Stomach (tissue), 19 donors: Measurements from ENCODE around the gene MS4A5. TPM values are rescaled to one million over a fixed set of nuclear protein-coding genes. Genes with fewer than 3 reads are reported as not detected.

Experiments used
- DNase-seq, 2 donors: peaks; one replicate each; pipeline versions ENCODE4 v3.0.0 to v3.0.0-alpha.2; 2013 to 2019
- H3K27ac ChIP-seq, 5 donors: fragments of 200-600 bp in 4 of 5; sonication (generic) in 4 of 5; one replicate each; pipeline ENCODE4 v1.5.1; 2013 to 2019; ENCODE audit warnings: mild to moderate bottlenecking in 1 of 5, moderate library complexity in 1 of 5
- H3K27me3 ChIP-seq, 3 donors: fragments of 200-600 bp; sonication (generic); one replicate each; pipeline ENCODE4 v1.5.1; 2017 to 2019; ENCODE audit warnings: mixed run types in 1 of 3
- H3K36me3 ChIP-seq, 4 donors: fragments of 200-600 bp; sonication (generic); 1 replicate in 3 of 4; 2 replicates in 1 of 4; pipeline ENCODE4 v1.5.1; 2016 to 2019
- H3K4me1 ChIP-seq, 4 donors: fragments of 200-600 bp; sonication (generic); one replicate each; pipeline ENCODE4 v1.5.1; 2016 to 2019
- H3K4me3 ChIP-seq, 4 donors: fragments of 200-600 bp; sonication (generic) in 3 of 4; one replicate each; pipeline ENCODE4 v1.5.1; 2016 to 2019; ENCODE audit warnings: mild to moderate bottlenecking in 1 of 4
- H3K9me3 ChIP-seq, 4 donors: fragments of 200-600 bp; sonication (generic); one replicate each; pipeline ENCODE4 v1.5.1; 2016 to 2019
- CTCF ChIP-seq, 7 experiments: fragments of 450-650 bp in 4 of 7; fragments of 200-600 bp in 3 of 7; sonication (generic) in 3 of 7; IDR thresholded peaks; one replicate each; pipeline ENCODE4 v1.5.1; 2016 to 2019; ENCODE audit warnings: antibody characterized with exemption in 7 of 7, control low read depth in 2 of 7, mild to moderate bottlenecking in 1 of 7
- EP300 ChIP-seq: sonication (generic); formaldehyde crosslinking; IDR thresholded peaks from one replicate; pipeline ENCODE4 v1.6.1; 2017; ENCODE audit warnings: antibody characterized with exemption
- POLR2A ChIP-seq, 4 donors: fragments of 450-650 bp; IDR thresholded peaks; one replicate each; pipeline ENCODE4 v1.6.1; 2016; ENCODE audit warnings: antibody characterized with exemption in 4 of 4, control low read depth in 2 of 4, mild to moderate bottlenecking in 1 of 4, moderate library complexity in 1 of 4
- POLR2AphosphoS5 ChIP-seq, 3 donors: sonication (generic); formaldehyde crosslinking; IDR thresholded peaks; one replicate each; pipeline ENCODE4 v1.6.1; 2016; ENCODE audit warnings: antibody characterized with exemption in 3 of 3
- WGBS, 5 donors: extraction: QIAGEN DNeasy Blood & Tissue Kit in 3 of 5; methylation state at CpG; one replicate each; pipeline versions ENCODE4 v1.1.5 to v1.1.7; 2013 to 2018; 5-methylcytosine and 5-hydroxymethylcytosine counted together
- intact Hi-C: fragments of 100-400 bp; cut with DNase I; formaldehyde crosslinking; loops from one replicate; pipeline ENCODE4 v1.15.1; 2023; ENCODE audit warnings: low total_unique reads
- long read RNA-seq, 10 donors: transcript quantifications; one replicate each; lab custom pipeline, GENCODE V29; 2026
- polyA plus RNA-seq, 3 donors: library from polyadenylated mRNA; stranded (reverse); fragments of 200-250 nt; gene quantifications; one replicate each; pipeline ENCODE4 v1.2.3, GENCODE V29; 2013
- total RNA-seq, 5 donors: library from RNA; depleted of rRNA; stranded (reverse); fragments of >200 nt; gene quantifications; one replicate each; pipeline versions ENCODE4 v1.1.0 to v1.2.3, GENCODE V29; 2014 to 2016
- donor health status: healthy with polysubstance abuse.
- donor health status: Bipolar disorder and iron deficiency.
- donor health status: healthy.

The MS4A5 gene
- total RNA-seq = not detected
- polyA plus RNA-seq = not detected
- long read RNA-seq, donor 1 = 0 reads
- long read RNA-seq, donor 2 = 0 reads
- long read RNA-seq, donor 3 = 0 reads
- long read RNA-seq, donor 4 = 0 reads
- long read RNA-seq, donor 5 = 0 reads
- long read RNA-seq, donor 6 = 0 reads
- long read RNA-seq, donor 7 = 0 reads
- long read RNA-seq, donor 8 = 0 reads
- long read RNA-seq, donor 9 = 0 reads
- long read RNA-seq, donor 10 = 0 reads

- no peaks in the 10 kb centered on the region for H3K27me3 ChIP-seq
- no peak for DNase-seq
- no peaks in the 10 kb centered on the region for H3K4me1 ChIP-seq
- 96 to 99% (median 97%) methylated on average over 5 of the region's 5 CpGs for WGBS, 5 donors
- H3K4me3 ChIP-seq = no peak within 1 kb of the TSS
- no peak within 1 kb of the TSS for H3K27ac ChIP-seq
- H3K36me3 ChIP-seq = no peaks in the 10 kb centered on the region
- intact Hi-C loops = no loop called here
- no peaks in the 10 kb centered on the region for H3K9me3 ChIP-seq
- TF ChIP-seq CTCF (IDR thresholded peaks at IDR 0.05) = no peak
- TF ChIP-seq EP300 = no peak
- no peak for TF ChIP-seq POLR2AphosphoS5 (IDR thresholded peaks at IDR 0.05)
- TF ChIP-seq POLR2A (IDR thresholded peaks at IDR 0.05) = no peak
Observed at GRCh38 chr11:60429272-60429671, at the start of gene MS4A5. MS4A5 (plus strand) TSS chr11:60429572; CDS start chr11:60429675, 103 bp downstream.

- peak in 1 of 2 donors; percentile 9 for DNase-seq
- Histone ChIP-seq H3K27ac (peak overlapping the region in 1 of 5 donors; percentile 24), H3K4me3 (no peak overlapping the region), H3K36me3 (no peaks in the 10 kb centered on the region), H3K9me3 (no peaks in the 10 kb centered on the region), H3K27me3 (no peaks in the 10 kb centered on the region), H3K4me1 (no peaks in the 10 kb centered on the region)
- TF ChIP-seq POLR2AphosphoS5 (IDR thresholded peaks at IDR 0.05) (no peak), CTCF (IDR thresholded peaks at IDR 0.05) (no peak), EP300 (no peak), POLR2A (IDR thresholded peaks at IDR 0.05) (no peak)
- 41 to 64% (median 54%) methylated on average over 5 of the region's 5 CpGs for WGBS, 5 donors
- intact Hi-C loops = no loop called here
Observed at GRCh38 chr11:60389279-60389910, 40.0 kb upstream of the MS4A5 start.

- Histone ChIP-seq H3K4me3 (no peak overlapping the region), H3K9me3 (no peaks in the 10 kb centered on the region), H3K27ac (no peak overlapping the region), H3K36me3 (no peaks in the 10 kb centered on the region), H3K4me1 (no peaks in the 10 kb centered on the region), H3K27me3 (no peaks in the 10 kb centered on the region)
- TF ChIP-seq CTCF (IDR thresholded peaks at IDR 0.05) = no peak
- TF ChIP-seq POLR2AphosphoS5 (IDR thresholded peaks at IDR 0.05) = no peak
- TF ChIP-seq POLR2A (IDR thresholded peaks at IDR 0.05) = no peak
- TF ChIP-seq EP300 = no peak
- intact Hi-C loops = no loop called here
- no peak for DNase-seq
Observed at GRCh38 chr11:60390419-60390818, 39.0 kb upstream of the MS4A5 start.

- H3K9me3 ChIP-seq = no peaks in the 10 kb centered on the region
- no peak overlapping the region for H3K4me3 ChIP-seq
- intact Hi-C loops = no loop called here
- no peaks in the 10 kb centered on the region for H3K27me3 ChIP-seq
- H3K4me1 ChIP-seq = no peaks in the 10 kb centered on the region
- no peak overlapping the region for H3K27ac ChIP-seq
- no peaks in the 10 kb centered on the region for H3K36me3 ChIP-seq
- 85 to 93% (median 89%) methylated on average over 2 of the region's 2 CpGs for WGBS, 5 donors
- no peak for DNase-seq
- TF ChIP-seq EP300 (no peak), POLR2A (IDR thresholded peaks at IDR 0.05) (no peak), CTCF (IDR thresholded peaks at IDR 0.05) (no peak), POLR2AphosphoS5 (IDR thresholded peaks at IDR 0.05) (no peak)
Observed at GRCh38 chr11:60392361-60392760, 37.0 kb upstream of the MS4A5 start.
